Measurements from ENCODE around the gene SUCLA2.

DNA sequence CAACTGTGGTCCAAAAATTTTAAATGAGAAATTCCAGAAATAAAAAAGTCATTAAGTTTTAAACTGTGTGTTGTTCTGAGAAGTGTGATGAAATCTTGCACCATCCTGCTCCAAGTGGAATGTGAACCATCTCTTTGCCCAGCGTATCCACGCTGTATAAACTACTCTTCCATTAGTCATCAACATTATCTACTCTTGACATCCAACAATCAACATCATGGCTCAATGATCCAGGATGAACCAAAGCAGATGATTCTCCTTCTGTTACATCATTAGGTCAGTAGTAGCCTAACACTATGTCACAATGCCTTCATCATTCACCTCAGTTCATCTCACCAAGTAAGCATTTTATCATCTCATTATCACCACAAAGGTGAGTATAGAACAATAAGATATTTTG lies 55.3 kb downstream of the SUCLA2 start:
- TF ChIP-seq, protein P1, sequence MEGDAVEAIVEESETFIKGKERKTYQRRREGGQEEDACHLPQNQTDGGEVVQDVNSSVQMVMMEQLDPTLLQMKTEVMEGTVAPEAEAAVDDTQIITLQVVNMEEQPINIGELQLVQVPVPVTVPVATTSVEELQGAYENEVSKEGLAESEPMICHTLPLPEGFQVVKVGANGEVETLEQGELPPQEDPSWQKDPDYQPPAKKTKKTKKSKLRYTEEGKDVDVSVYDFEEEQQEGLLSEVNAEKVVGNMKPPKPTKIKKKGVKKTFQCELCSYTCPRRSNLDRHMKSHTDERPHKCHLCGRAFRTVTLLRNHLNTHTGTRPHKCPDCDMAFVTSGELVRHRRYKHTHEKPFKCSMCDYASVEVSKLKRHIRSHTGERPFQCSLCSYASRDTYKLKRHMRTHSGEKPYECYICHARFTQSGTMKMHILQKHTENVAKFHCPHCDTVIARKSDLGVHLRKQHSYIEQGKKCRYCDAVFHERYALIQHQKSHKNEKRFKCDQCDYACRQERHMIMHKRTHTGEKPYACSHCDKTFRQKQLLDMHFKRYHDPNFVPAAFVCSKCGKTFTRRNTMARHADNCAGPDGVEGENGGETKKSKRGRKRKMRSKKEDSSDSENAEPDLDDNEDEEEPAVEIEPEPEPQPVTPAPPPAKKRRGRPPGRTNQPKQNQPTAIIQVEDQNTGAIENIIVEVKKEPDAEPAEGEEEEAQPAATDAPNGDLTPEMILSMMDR (IDR thresholded peaks at IDR 0.05): no peak
- TF ChIP-seq POLR2A (IDR thresholded peaks at IDR 0.05): no peak

Measured in body of pancreas (tissue), 4 donors.